ENCODE data around the gene LDHAL6B.

DNA sequence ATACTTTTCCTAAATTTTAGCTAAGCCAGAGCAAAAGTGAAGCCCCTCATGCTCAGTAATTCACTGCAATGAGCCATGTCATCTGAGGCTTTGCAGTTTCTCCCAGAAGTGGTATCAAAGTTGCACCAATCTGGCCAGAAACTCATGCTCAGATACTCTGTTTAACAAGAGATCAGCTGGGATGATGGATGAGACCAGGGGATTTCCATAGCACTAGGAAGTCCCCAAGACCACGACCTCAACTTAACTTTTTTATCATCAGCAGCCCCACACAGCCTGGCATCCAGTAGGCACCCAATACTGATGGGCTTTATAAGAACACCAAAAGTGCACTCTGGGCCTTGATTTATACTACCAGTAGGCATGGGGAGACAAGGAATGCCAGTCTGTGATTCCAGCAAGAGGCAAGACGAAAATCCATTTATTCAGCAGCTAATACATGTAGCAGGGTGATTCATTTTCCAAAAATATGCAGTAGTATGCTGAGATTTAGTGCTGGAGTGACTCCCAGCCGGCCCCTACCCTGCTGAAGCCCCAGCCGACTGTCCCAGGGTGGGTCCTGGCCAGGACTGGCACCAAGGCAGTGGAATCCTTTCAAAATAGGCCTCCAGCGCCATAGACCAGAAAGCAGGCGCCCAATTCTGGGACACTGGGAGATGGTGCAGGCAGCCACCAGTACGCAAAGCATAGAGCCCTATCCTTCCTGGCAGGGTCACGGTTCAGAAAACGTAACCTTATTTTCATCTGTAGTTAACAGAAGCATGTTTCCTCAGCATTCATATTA is 612 bp upstream of the LDHAL6B start:
- TF ChIP-seq POLR2A (IDR thresholded peaks at IDR 0.05) (no peak), POLR2AphosphoS5 (IDR thresholded peaks at IDR 0.05) (no peak)
- TF ChIP-seq, protein P1, sequence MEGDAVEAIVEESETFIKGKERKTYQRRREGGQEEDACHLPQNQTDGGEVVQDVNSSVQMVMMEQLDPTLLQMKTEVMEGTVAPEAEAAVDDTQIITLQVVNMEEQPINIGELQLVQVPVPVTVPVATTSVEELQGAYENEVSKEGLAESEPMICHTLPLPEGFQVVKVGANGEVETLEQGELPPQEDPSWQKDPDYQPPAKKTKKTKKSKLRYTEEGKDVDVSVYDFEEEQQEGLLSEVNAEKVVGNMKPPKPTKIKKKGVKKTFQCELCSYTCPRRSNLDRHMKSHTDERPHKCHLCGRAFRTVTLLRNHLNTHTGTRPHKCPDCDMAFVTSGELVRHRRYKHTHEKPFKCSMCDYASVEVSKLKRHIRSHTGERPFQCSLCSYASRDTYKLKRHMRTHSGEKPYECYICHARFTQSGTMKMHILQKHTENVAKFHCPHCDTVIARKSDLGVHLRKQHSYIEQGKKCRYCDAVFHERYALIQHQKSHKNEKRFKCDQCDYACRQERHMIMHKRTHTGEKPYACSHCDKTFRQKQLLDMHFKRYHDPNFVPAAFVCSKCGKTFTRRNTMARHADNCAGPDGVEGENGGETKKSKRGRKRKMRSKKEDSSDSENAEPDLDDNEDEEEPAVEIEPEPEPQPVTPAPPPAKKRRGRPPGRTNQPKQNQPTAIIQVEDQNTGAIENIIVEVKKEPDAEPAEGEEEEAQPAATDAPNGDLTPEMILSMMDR (IDR thresholded peaks at IDR 0.05), result no peak
